H1 (cell line): ENCODE measurements around the gene NOL9. TPM values are rescaled to one million over a fixed set of nuclear protein-coding genes. Genes with fewer than 3 reads are reported as not detected.

ENCODE experiments used
- GTF2F1 ChIP-seq: IDR thresholded peaks from 2 replicates; pipeline ENCODE4 v1.6.1; 2012; ENCODE audit warnings: low read depth, low read length, improper control_type of control experiment, borderline replicate concordance
- RNF2 ChIP-seq: fragments of 200-900, 300-1000 bp; sonication (generic); IDR thresholded peaks from 2 replicates; pipeline ENCODE4 v1.7.1; 2016; ENCODE audit warnings: borderline replicate concordance, low read depth, mild to moderate bottlenecking, antibody characterized with exemption, low read length; ENCODE audit not compliant: poor library complexity, severe bottlenecking; ENCODE audit errors: missing control alignments
- SAP30 ChIP-seq: fragments of 300-600 bp; sonication (generic); IDR thresholded peaks from 2 replicates; pipeline ENCODE4 v1.7.1; 2012; ENCODE audit warnings: low read length, moderate library complexity, mild to moderate bottlenecking, inconsistent platforms; ENCODE audit not compliant: insufficient read depth, insufficient replicate concordance
- polyA plus RNA-seq, 7 experiments: library from polyadenylated mRNA; depleted of rRNA in 3 of 7; stranded (reverse) in 5 of 7; unstranded in 2 of 7; fragments of >200 nt in 5 of 7; fragments of 200-250 nt in 2 of 7; gene quantifications; 1 replicate in 5 of 7; 2 replicates in 1 of 7; 4 replicates in 1 of 7; pipeline versions ENCODE4 v1.2.1 to v1.2.3, GENCODE V29; 2011 to 2013; ENCODE audit warnings: missing spikeins in 2 of 7, mixed read lengths in 2 of 7
- total RNA-seq: library from RNA; stranded (reverse); fragmentation: NEBNext Ultra II Directional; extraction: Animal tissue kit (Norgen Biotek cat#: 25700); gene quantifications from 2 replicates; pipeline ENCODE4 v1.2.1, GENCODE V29; 2021
- TF ChIP-seq, protein P1 (sequence below): fragments of 300-600 bp; sonication (generic); IDR thresholded peaks from 2 replicates; pipeline ENCODE4 v1.7.1; 2012; ENCODE audit warnings: low read length, moderate library complexity, mild to moderate bottlenecking, inconsistent platforms; ENCODE audit not compliant: insufficient replicate concordance
- TF ChIP-seq, protein P2 (sequence below): IDR thresholded peaks from 2 replicates; pipeline ENCODE4 v1.6.1; 2011; ENCODE audit warnings: low read length, improper control_type of control experiment

The NOL9 gene
- total and polyA plus RNA-seq, 2 of the 8 experiments (the other 6 are each of a cell fraction or from before 2014, with no cell fraction given): 17.1 to 38.1 TPM

DNA sequence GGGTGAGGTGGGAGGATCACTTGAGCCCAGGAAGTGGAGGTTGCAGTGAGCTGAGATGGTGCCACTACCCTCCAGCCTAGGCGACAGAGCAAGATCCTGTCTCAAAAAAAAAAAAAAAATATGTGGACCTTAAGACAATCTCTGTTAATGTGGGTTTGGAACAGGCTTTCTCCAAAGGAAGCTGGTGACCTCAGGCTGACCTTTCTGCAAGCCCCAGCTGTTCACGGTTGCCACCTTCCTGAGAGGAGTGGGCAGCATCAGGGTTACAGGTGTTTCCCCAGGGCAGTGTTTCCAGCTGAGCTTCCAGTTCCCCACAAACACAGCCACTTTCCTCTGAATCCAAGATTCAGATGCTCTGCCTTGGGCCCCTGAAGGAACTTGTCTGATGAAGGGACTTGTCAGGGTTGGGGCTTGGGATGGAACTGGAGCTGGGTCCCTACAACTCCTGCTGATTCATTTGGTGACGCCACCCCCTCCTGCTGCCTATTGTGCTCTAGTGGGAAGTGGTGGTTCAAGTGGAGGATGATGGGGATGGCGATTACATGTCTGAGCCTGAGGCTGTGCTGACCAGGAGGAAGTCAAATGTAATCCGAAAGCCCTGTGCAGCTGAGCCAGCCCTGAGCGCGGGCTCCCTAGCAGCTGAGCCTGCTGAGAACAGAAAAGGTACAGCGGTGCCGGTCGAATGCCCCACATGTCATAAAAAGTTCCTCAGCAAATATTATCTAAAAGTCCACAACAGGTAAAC lies 27.4 kb upstream of the NOL9 start (continued):
- TF ChIP-seq RNF2 (no peak), SAP30 (no peak), GTF2F1 (no peak)
- TF ChIP-seq, protein P1, sequence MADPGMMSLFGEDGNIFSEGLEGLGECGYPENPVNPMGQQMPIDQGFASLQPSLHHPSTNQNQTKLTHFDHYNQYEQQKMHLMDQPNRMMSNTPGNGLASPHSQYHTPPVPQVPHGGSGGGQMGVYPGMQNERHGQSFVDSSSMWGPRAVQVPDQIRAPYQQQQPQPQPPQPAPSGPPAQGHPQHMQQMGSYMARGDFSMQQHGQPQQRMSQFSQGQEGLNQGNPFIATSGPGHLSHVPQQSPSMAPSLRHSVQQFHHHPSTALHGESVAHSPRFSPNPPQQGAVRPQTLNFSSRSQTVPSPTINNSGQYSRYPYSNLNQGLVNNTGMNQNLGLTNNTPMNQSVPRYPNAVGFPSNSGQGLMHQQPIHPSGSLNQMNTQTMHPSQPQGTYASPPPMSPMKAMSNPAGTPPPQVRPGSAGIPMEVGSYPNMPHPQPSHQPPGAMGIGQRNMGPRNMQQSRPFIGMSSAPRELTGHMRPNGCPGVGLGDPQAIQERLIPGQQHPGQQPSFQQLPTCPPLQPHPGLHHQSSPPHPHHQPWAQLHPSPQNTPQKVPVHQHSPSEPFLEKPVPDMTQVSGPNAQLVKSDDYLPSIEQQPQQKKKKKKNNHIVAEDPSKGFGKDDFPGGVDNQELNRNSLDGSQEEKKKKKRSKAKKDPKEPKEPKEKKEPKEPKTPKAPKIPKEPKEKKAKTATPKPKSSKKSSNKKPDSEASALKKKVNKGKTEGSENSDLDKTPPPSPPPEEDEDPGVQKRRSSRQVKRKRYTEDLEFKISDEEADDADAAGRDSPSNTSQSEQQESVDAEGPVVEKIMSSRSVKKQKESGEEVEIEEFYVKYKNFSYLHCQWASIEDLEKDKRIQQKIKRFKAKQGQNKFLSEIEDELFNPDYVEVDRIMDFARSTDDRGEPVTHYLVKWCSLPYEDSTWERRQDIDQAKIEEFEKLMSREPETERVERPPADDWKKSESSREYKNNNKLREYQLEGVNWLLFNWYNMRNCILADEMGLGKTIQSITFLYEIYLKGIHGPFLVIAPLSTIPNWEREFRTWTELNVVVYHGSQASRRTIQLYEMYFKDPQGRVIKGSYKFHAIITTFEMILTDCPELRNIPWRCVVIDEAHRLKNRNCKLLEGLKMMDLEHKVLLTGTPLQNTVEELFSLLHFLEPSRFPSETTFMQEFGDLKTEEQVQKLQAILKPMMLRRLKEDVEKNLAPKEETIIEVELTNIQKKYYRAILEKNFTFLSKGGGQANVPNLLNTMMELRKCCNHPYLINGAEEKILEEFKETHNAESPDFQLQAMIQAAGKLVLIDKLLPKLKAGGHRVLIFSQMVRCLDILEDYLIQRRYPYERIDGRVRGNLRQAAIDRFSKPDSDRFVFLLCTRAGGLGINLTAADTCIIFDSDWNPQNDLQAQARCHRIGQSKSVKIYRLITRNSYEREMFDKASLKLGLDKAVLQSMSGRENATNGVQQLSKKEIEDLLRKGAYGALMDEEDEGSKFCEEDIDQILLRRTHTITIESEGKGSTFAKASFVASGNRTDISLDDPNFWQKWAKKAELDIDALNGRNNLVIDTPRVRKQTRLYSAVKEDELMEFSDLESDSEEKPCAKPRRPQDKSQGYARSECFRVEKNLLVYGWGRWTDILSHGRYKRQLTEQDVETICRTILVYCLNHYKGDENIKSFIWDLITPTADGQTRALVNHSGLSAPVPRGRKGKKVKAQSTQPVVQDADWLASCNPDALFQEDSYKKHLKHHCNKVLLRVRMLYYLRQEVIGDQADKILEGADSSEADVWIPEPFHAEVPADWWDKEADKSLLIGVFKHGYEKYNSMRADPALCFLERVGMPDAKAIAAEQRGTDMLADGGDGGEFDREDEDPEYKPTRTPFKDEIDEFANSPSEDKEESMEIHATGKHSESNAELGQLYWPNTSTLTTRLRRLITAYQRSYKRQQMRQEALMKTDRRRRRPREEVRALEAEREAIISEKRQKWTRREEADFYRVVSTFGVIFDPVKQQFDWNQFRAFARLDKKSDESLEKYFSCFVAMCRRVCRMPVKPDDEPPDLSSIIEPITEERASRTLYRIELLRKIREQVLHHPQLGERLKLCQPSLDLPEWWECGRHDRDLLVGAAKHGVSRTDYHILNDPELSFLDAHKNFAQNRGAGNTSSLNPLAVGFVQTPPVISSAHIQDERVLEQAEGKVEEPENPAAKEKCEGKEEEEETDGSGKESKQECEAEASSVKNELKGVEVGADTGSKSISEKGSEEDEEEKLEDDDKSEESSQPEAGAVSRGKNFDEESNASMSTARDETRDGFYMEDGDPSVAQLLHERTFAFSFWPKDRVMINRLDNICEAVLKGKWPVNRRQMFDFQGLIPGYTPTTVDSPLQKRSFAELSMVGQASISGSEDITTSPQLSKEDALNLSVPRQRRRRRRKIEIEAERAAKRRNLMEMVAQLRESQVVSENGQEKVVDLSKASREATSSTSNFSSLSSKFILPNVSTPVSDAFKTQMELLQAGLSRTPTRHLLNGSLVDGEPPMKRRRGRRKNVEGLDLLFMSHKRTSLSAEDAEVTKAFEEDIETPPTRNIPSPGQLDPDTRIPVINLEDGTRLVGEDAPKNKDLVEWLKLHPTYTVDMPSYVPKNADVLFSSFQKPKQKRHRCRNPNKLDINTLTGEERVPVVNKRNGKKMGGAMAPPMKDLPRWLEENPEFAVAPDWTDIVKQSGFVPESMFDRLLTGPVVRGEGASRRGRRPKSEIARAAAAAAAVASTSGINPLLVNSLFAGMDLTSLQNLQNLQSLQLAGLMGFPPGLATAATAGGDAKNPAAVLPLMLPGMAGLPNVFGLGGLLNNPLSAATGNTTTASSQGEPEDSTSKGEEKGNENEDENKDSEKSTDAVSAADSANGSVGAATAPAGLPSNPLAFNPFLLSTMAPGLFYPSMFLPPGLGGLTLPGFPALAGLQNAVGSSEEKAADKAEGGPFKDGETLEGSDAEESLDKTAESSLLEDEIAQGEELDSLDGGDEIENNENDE: no peak
- TF ChIP-seq, protein P2, sequence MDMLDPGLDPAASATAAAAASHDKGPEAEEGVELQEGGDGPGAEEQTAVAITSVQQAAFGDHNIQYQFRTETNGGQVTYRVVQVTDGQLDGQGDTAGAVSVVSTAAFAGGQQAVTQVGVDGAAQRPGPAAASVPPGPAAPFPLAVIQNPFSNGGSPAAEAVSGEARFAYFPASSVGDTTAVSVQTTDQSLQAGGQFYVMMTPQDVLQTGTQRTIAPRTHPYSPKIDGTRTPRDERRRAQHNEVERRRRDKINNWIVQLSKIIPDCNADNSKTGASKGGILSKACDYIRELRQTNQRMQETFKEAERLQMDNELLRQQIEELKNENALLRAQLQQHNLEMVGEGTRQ: no peak
